Testis (tissue), 3 donors: ENCODE results near the gene CAMTA1. TPM values are rescaled to one million over a fixed set of nuclear protein-coding genes. Genes with fewer than 3 reads are reported as not detected.

Experiments
- DNase-seq: peaks from one replicate; pipeline ENCODE4 v3.0.0-alpha.2; 2019
- H3K27ac ChIP-seq, 2 donors: fragments of 200-600 bp; sonication (generic); one replicate each; pipeline ENCODE4 v1.5.1; 2019
- H3K27me3 ChIP-seq: fragments of 200-600 bp; sonication (generic); one replicate; pipeline ENCODE4 v1.5.1; 2019
- H3K36me3 ChIP-seq: fragments of 200-600 bp; sonication (generic); one replicate; pipeline ENCODE4 v1.5.1; 2017; ENCODE audit warnings: low read depth; ENCODE audit errors: missing control alignments
- H3K4me1 ChIP-seq: fragments of 200-600 bp; sonication (generic); one replicate; pipeline ENCODE4 v1.5.1; 2019
- H3K4me3 ChIP-seq, 2 donors: fragments of 200-600 bp; sonication (generic); one replicate each; pipeline ENCODE4 v1.5.1; 2017 to 2019
- H3K9me3 ChIP-seq: fragments of 200-600 bp; sonication (generic); one replicate; pipeline ENCODE4 v1.5.1; 2017
- POLR2A ChIP-seq: fragments of 450-650 bp; IDR thresholded peaks from one replicate; pipeline ENCODE4 v1.6.1; 2017; ENCODE audit warnings: antibody characterized with exemption, mild to moderate bottlenecking, moderate library complexity
- WGBS, 2 donors: methylation state at CpG; one replicate each; pipeline ENCODE4 v1.1.5; 2018; 5-methylcytosine and 5-hydroxymethylcytosine counted together
- intact Hi-C: fragments of 100-400 bp; cut with DNase I; formaldehyde crosslinking; loops from one replicate; pipeline ENCODE4 v1.15.1; 2023; ENCODE audit warnings: low total_unique reads
- polyA plus RNA-seq: library from polyadenylated mRNA; stranded (reverse); fragments of 350-450 nt; fragmentation: Illumina TruSeq; extraction: RNeasy Lipid Tissue Mini Kit (QIAGEN cat#74804); gene quantifications from one replicate; pipeline ENCODE4 v1.2.3, GENCODE V29; 2014; ENCODE audit warnings: low read depth, low replicate concordance; ENCODE audit not compliant: insufficient read depth
- total RNA-seq, 2 donors: library from RNA; depleted of rRNA; stranded (reverse); fragments of >200 nt; gene quantifications; one replicate each; pipeline ENCODE4 v1.2.3, GENCODE V29; 2016
- TF ChIP-seq, protein P1 (sequence below), 3 experiments: fragments of 450-650 bp in 2 of 3; fragments of 200-600 bp in 1 of 3; sonication (generic) in 1 of 3; IDR thresholded peaks; one replicate each; pipeline ENCODE4 v1.5.1; 2016 to 2019; ENCODE audit warnings: antibody characterized with exemption in 3 of 3, mild to moderate bottlenecking in 2 of 3, moderate library complexity in 1 of 3

The CAMTA1 gene
- total and polyA plus RNA-seq, 3 donors from 2014 or later, result 116 to 158 (median 119) TPM

DNA sequence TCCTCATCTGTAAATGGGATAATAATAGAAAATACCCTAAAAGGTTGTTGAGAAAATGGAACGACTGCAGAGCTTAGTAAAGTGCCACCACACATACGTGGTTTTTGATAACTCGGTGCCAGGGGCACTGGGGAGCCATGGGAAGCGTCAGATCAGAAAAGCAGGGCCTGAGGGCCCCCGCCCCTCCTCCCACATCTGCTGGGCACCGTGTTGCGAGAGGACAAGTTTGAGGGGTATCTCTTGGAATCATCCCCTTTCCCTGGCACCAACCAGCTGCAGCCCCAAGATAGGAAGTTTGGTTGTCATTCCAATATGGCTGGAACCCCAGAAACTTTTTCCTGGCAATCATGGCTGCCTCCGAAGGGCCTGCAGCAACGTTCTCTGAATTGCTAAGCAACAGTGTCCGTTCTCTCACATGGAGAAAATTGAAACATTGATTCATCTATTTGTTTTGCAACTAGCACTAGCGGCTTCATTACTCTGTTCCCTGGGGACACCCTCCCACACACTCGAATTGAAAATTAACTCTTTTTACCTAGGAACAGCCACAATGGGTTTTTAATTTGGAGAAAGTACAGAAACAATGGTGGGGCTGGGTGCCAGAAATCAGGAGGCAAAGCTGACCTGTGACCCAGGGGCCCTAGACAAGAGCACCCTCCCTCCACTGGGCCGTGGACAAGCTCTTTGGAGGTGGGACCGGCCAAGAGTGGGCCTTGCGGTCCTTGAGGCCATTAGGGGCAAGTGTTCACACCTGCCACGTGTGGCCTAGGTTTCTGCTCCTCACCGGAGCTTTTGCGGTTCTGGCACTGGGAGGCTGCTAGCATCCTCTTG is 795.9 kb downstream of the CAMTA1 start:
- intact Hi-C loops, result no loop called here
- Histone ChIP-seq H3K36me3 (no peaks in the 10 kb centered on the region), H3K4me3 (no peak overlapping the region), H3K27me3 (no peaks in the 10 kb centered on the region), H3K9me3 (no peaks in the 10 kb centered on the region), H3K27ac (peak overlapping the region; percentile 73 to 76), H3K4me1 (peaks cover 32% of the 10 kb centered on the region)
- TF ChIP-seq POLR2A, result no peak
- TF ChIP-seq, protein P1, sequence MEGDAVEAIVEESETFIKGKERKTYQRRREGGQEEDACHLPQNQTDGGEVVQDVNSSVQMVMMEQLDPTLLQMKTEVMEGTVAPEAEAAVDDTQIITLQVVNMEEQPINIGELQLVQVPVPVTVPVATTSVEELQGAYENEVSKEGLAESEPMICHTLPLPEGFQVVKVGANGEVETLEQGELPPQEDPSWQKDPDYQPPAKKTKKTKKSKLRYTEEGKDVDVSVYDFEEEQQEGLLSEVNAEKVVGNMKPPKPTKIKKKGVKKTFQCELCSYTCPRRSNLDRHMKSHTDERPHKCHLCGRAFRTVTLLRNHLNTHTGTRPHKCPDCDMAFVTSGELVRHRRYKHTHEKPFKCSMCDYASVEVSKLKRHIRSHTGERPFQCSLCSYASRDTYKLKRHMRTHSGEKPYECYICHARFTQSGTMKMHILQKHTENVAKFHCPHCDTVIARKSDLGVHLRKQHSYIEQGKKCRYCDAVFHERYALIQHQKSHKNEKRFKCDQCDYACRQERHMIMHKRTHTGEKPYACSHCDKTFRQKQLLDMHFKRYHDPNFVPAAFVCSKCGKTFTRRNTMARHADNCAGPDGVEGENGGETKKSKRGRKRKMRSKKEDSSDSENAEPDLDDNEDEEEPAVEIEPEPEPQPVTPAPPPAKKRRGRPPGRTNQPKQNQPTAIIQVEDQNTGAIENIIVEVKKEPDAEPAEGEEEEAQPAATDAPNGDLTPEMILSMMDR (IDR thresholded peaks at IDR 0.05), result no peak
- DNase-seq, result peak; percentile 76
- 51 to 53% methylated on average over 18 of the region's 18 CpGs for WGBS, 2 donors

DNA sequence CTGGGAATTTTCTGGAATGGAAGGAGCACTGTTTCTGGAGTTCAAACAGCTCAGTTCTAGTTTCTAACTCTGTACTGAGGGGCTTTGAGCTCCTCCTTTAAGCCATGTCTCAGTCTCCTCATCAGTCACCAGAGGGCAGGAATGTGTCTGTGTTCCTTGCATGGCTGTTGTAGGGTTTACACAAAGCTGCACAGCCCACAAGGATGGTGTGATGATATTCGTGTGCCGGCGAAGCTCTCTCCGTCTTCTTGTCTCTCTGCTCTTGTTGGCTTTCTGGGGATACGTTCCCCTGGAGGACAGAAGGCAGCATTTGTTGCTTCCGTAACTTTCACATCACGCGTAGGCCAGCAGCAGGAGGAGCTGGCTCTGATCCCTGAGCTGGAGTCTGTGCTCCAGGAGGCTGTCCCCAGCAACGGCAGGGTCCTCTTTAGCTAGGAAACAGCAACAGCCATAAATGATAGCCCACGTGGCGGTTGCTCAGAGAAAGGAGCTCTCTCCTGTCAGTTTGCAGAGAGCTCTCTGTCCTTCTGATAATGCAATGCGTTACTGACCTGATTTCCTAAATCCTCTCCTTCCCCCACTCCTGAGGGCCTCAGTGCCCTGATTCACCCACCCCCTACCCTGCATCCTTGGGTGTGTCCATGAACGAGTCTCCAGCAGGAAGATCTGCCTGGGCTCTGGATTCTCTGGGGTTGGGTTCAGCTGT is 796.7 kb downstream of the CAMTA1 start:
- Histone ChIP-seq H3K4me3 (no peak overlapping the region), H3K4me1 (peaks cover 38% of the 10 kb centered on the region), H3K27me3 (no peaks in the 10 kb centered on the region), H3K36me3 (no peaks in the 10 kb centered on the region), H3K9me3 (no peaks in the 10 kb centered on the region), H3K27ac (peak overlapping the region; percentile 44 to 73)
- intact Hi-C loops, result no loop called here
- peak; percentile 73 for DNase-seq
- WGBS, 2 donors, result 27 to 29% methylated on average over 7 to 13 of the region's 13 CpGs
- no peak for TF ChIP-seq POLR2A
- TF ChIP-seq, protein P1 (IDR thresholded peaks at IDR 0.05), result no peak

DNA sequence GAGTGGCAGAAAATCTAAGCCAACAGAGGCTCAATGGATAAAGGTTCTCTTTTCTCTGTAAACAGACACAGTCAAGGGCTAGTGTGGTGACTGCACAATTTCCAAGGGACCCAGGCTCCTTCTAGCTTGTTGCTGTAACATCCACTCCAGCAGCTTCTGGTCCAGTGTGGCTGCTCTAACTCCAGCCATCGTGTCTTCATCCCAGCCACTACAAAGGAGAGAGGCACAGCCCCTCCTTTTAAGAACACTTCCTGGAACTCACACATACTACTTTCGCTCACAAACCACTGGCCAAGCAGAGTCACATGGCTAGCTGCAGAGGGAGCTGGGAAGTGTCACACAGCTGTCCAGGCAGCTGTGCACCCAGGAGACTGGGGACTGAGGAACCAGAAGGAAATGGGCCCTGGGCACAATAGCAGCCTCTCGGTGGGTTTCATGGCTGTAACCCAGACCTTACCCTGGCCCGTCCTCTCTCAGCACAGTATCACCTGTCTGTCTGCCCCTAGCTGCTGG is 797.3 kb downstream of the CAMTA1 start:
- Histone ChIP-seq H3K4me3 (no peak overlapping the region), H3K4me1 (peaks cover 38% of the 10 kb centered on the region), H3K27ac (peak overlapping the region; percentile 17 to 44), H3K27me3 (no peaks in the 10 kb centered on the region), H3K36me3 (no peaks in the 10 kb centered on the region), H3K9me3 (no peaks in the 10 kb centered on the region)
- 86 to 89% methylated on average over 1 to 4 of the region's 4 CpGs for WGBS, 2 donors
- intact Hi-C loops, result no loop called here
- peak; percentile 12 for DNase-seq
- TF ChIP-seq POLR2A, result no peak
- TF ChIP-seq, protein P1 (IDR thresholded peaks at IDR 0.05), result no peak

DNA sequence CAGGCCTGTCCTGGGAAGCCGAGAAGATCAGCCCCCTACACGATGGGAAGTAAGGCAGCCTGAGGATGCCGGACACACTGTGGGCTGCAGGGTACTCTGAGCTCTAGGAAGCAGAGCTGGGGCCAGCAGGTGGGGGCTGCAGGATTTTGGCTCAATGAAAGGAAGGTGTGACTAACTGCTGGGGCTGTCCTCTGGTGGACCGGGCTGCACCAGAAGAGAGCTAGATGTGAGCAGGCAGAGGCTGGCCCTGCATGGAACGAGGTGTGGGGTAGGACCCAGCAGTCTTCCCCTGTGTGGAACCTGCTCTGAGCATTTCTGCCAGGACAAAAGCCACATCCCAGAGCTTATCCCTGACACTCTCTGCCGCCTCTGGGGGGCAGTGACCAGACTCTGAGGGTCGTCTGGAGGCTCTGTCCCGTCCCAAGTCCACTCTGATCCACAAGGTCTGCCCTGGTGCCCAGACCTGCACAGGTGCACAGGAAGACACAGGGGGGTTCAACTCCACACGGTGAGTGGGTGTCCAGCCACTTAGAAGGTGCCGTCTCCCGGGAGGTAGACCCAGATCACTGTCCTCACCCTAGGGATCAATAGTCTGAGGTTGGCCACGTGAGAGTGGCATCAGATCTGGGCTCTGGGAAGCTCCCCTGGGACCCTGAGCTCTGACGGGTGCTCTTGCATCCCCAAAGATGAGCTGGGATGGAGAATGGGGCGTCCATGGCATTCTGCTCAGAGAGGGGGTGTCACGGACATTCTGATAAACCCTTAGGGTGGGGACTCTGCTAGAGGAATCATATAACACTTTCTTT is 798.2 kb downstream of the CAMTA1 start:
- no peaks in the 10 kb centered on the region for H3K36me3 ChIP-seq
- TF ChIP-seq, protein P1 (IDR thresholded peaks at IDR 0.05), result no peak
- TF ChIP-seq POLR2A, result no peak
- H3K4me3 ChIP-seq, result no peak overlapping the region
- WGBS, 2 donors, result 83 to 86% methylated on average over 9 to 15 of the region's 15 CpGs
- peak; percentile 11 for DNase-seq
- H3K4me1 ChIP-seq, result peaks cover 38% of the 10 kb centered on the region
- no peaks in the 10 kb centered on the region for H3K9me3 ChIP-seq
- H3K27ac ChIP-seq, result peak overlapping the region in 1 of 2 donors; percentile 17
- intact Hi-C loops, result no loop called here
- no peaks in the 10 kb centered on the region for H3K27me3 ChIP-seq
